Parietal lobe (tissue), 1 donor: ENCODE data around the gene SELENON. TPM values are rescaled to one million over a fixed set of nuclear protein-coding genes. Genes with fewer than 3 reads are reported as not detected.

Source experiments
- total RNA-seq: library from RNA; depleted of rRNA; stranded (reverse); fragments of >200 nt; gene quantifications from one replicate; pipeline ENCODE4 v1.2.3, GENCODE V29; 2014

The SELENON gene
- total RNA-seq, result 20.7 TPM

GRCh38 chr1:25799935-25800702 lies at the start of gene SELENON:
TSS of gene SELENON (plus strand) at chr1:25800193. CDS start at chr1:25800231, 38 bp downstream.

DNA sequence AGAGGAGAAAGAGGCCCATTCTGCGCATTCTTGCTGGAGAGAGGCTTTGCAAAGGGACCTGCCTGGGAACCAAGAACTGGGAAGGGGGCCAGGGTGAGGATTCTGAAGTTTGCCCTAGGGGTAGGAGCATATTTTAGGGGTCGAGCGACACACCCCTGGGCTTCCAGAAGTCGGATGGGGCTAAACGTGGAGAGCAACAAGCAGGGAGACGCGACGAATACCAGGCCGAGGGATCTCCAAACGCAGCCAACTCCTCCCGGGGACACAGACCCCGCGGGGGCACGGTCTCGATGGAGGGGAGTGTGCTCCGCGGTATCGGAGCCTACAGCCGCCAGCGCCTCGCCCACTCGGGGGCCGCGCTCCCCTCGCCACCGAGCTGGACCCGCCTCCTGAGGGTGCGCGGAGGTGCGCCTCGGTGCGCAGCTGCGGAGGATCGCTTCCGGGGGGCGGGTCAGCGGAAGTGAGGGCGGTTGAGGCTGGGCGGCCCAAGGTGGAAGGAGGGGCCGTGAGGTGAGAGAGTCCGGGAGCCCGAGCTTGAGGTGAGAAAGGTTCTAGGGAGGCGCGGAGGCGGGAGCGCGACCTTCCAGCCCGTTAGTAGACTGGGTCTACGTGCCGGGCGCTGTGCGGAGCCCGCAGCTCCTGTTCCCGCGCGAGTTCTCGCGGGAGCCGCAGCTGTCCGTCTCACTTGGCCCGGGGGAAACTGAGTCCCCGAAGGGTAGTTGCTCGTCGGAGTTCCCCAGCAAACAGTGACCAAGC lies 19.7 kb downstream of the SELENON start, which contains the start of gene MTFR1L:
Gene MTFR1L (plus strand): TSS at position 464 of the 756 bp plus-strand sequence. CDS start 3,151 bp downstream, outside the sequence.

GRCh38 chr1:25858906-25859789 lies 59.2 kb downstream of the SELENON start, which contains the start of gene AUNIP:
TSS of gene AUNIP (minus strand) at chr1:25859457. CDS start at chr1:25859357, 100 bp downstream.

Other genes starting within 250 kb of the SELENON start
- gene MAN1C1, start 183.4 kb upstream of the SELENON start, total RNA-seq, result 14.7 TPM
- gene MTFR1L, start 19.8 kb downstream of the SELENON start, total RNA-seq, result 44.4 TPM
- gene AUNIP, start 59.3 kb downstream of the SELENON start, total RNA-seq, result 1.3 TPM
- 6.6 TPM for gene PAQR7, start 75.5 kb downstream of the SELENON start, total RNA-seq
- 872 TPM for gene STMN1, start 106.2 kb downstream of the SELENON start, total RNA-seq
- 5.6 TPM for gene PAFAH2, start 197.9 kb downstream of the SELENON start, total RNA-seq
- gene EXTL1, start 221.6 kb downstream of the SELENON start, total RNA-seq, result 2.2 TPM
- not detected for gene SLC30A2, start 245.9 kb downstream of the SELENON start, total RNA-seq